Measurements from ENCODE around the gene NUMA1.

The NUMA1 gene

DNA sequence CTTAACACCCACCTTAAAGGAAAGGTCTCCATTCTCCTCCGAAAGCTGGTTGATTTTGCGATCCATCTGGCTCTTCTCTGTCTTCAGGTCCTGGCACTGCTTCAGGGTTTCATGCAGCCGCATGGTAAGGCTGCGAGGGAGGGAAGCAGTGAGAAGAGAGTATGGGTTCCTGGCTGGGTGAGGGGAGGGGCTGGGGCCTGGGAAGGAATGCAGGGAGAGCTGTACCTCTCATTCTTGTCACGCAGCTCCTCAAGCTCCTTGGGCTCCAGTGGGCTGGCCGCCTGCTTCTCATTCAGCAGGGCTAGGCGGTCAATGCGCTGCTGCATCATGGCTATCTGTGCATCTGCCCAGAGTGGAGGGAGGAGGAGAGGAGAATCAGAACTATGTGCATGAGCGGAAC is 62.2 kb downstream of the NUMA1 start:
- TF ChIP-seq, protein P1, sequence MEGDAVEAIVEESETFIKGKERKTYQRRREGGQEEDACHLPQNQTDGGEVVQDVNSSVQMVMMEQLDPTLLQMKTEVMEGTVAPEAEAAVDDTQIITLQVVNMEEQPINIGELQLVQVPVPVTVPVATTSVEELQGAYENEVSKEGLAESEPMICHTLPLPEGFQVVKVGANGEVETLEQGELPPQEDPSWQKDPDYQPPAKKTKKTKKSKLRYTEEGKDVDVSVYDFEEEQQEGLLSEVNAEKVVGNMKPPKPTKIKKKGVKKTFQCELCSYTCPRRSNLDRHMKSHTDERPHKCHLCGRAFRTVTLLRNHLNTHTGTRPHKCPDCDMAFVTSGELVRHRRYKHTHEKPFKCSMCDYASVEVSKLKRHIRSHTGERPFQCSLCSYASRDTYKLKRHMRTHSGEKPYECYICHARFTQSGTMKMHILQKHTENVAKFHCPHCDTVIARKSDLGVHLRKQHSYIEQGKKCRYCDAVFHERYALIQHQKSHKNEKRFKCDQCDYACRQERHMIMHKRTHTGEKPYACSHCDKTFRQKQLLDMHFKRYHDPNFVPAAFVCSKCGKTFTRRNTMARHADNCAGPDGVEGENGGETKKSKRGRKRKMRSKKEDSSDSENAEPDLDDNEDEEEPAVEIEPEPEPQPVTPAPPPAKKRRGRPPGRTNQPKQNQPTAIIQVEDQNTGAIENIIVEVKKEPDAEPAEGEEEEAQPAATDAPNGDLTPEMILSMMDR (conservative IDR thresholded peaks at IDR 0.05; ENCODE audit: low read length), result no peak
- H3K9ac ChIP-seq (ENCODE audit: low read depth, low read length, poor library complexity, severe bottlenecking), result no peak overlapping the region
- no peaks in the 10 kb centered on the region for H3F3A ChIP-seq (ENCODE audit: low read depth)
- H3K36me3 ChIP-seq (ENCODE audit: insufficient read depth, low read length), result peaks cover 98% of the 10 kb centered on the region
- H3K27me3 ChIP-seq (ENCODE audit: insufficient read depth, low read length, poor library complexity, severe bottlenecking), result no peaks in the 10 kb centered on the region
- H3K79me2 ChIP-seq (ENCODE audit: insufficient read depth, low read length), result no peaks in the 10 kb centered on the region
- H3K9me2 ChIP-seq (replicated peaks; ENCODE audit: low read depth, low read length), result no peaks in the 10 kb centered on the region
- H4K20me1 ChIP-seq (ENCODE audit: insufficient read depth, low read length, poor library complexity, severe bottlenecking), result no peaks in the 10 kb centered on the region
- H3K4me3 ChIP-seq (ENCODE audit: low read length, poor library complexity, severe bottlenecking), result no peak overlapping the region
- H2AFZ ChIP-seq (ENCODE audit: low read length), result no peak overlapping the region
- no peak overlapping the region for H3K4me2 ChIP-seq (ENCODE audit: low read depth, low read length, poor library complexity, severe bottlenecking)
- H3K4me1 ChIP-seq (ENCODE audit: insufficient read depth, low read length, poor library complexity, severe bottlenecking), result no peaks in the 10 kb centered on the region
- no peaks in the 10 kb centered on the region for H3K9me3 ChIP-seq (ENCODE audit: insufficient read depth, low read depth, low read length)

DNA sequence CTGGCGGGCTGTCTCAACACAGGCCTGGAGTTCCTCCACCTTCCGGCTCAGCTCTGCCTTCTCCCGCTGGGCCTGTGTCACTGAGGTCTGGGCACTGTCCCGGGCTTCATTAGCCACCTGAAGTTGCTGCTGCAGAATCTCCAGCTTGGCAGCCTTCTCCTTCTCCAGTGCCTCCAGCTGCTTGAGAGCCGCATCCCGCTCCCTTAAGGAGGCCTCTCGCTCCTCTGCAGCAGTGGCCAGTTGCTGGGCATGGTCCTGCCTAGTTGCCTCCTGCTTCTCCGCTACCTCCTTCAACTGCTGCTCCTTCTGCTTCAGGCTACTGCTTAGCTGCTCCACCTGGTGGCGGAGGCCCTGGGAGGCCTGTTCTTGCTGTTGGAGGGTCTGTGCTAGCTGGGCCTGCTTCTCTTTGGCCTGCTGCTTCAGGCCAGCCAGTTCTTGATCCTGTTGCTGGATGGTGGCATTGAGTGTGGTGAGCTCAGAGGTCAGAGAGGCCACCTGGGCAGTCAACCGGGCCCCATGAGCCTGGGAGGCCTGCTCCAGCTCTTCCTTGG is 64.8 kb downstream of the NUMA1 start:
- Histone ChIP-seq H3K27me3 (ENCODE audit: insufficient read depth, low read length, poor library complexity, severe bottlenecking) (no peaks in the 10 kb centered on the region), H3K9ac (ENCODE audit: low read depth, low read length, poor library complexity, severe bottlenecking) (no peak overlapping the region), H3K4me2 (ENCODE audit: low read depth, low read length, poor library complexity, severe bottlenecking) (no peak overlapping the region), H2AFZ (ENCODE audit: low read length) (no peak overlapping the region), H3K36me3 (ENCODE audit: insufficient read depth, low read length) (peaks cover 100% of the 10 kb centered on the region), H3K4me3 (ENCODE audit: low read length, poor library complexity, severe bottlenecking) (no peak overlapping the region), H3F3A (ENCODE audit: low read depth) (no peaks in the 10 kb centered on the region), H3K4me1 (ENCODE audit: insufficient read depth, low read length, poor library complexity, severe bottlenecking) (no peaks in the 10 kb centered on the region), H3K79me2 (ENCODE audit: insufficient read depth, low read length) (no peaks in the 10 kb centered on the region), H3K9me2 (replicated peaks; ENCODE audit: low read depth, low read length) (no peaks in the 10 kb centered on the region), H4K20me1 (ENCODE audit: insufficient read depth, low read length, poor library complexity, severe bottlenecking) (no peaks in the 10 kb centered on the region), H3K9me3 (ENCODE audit: insufficient read depth, low read depth, low read length) (no peaks in the 10 kb centered on the region)
- TF ChIP-seq EZH2phosphoT487 (IDR thresholded peaks at IDR 0.05; ENCODE audit: borderline replicate concordance), result no peak
- TF ChIP-seq, protein P1 (conservative IDR thresholded peaks at IDR 0.05; ENCODE audit: low read length), result peak; percentile 29; the same call in 1 of the 2 replicates

GRCh38 chr11:72014761-72015320 is 65.5 kb downstream of the NUMA1 start:
- H3K9ac ChIP-seq (ENCODE audit: low read depth, low read length, poor library complexity, severe bottlenecking), result no peak overlapping the region
- peaks cover 100% of the 10 kb centered on the region for H3K36me3 ChIP-seq (ENCODE audit: insufficient read depth, low read length)
- H3K79me2 ChIP-seq (ENCODE audit: insufficient read depth, low read length), result no peaks in the 10 kb centered on the region
- H3K4me3 ChIP-seq (ENCODE audit: low read length, poor library complexity, severe bottlenecking), result no peak overlapping the region
- H4K20me1 ChIP-seq (ENCODE audit: insufficient read depth, low read length, poor library complexity, severe bottlenecking), result no peaks in the 10 kb centered on the region
- H3K9me2 ChIP-seq (replicated peaks; ENCODE audit: low read depth, low read length), result no peaks in the 10 kb centered on the region
- no peaks in the 10 kb centered on the region for H3F3A ChIP-seq (ENCODE audit: low read depth)
- H3K9me3 ChIP-seq (ENCODE audit: insufficient read depth, low read depth, low read length), result no peaks in the 10 kb centered on the region
- H3K27me3 ChIP-seq (ENCODE audit: insufficient read depth, low read length, poor library complexity, severe bottlenecking), result no peaks in the 10 kb centered on the region
- no peak overlapping the region for H3K4me2 ChIP-seq (ENCODE audit: low read depth, low read length, poor library complexity, severe bottlenecking)
- no peaks in the 10 kb centered on the region for H3K4me1 ChIP-seq (ENCODE audit: insufficient read depth, low read length, poor library complexity, severe bottlenecking)
- TF ChIP-seq EZH2phosphoT487 (IDR thresholded peaks at IDR 0.05; ENCODE audit: borderline replicate concordance), result no peak
- TF ChIP-seq, protein P1 (conservative IDR thresholded peaks at IDR 0.05; ENCODE audit: low read length), result no peak
- H2AFZ ChIP-seq (ENCODE audit: low read length), result no peak overlapping the region

Measured in Loucy (cell line).